Endothelial cell of umbilical vein (primary cell): ENCODE data around the gene GPX5. TPM values are rescaled to one million over a fixed set of nuclear protein-coding genes. Genes with fewer than 3 reads are reported as not detected.

ENCODE experiments used
- BruUV-seq: library from RNA; stranded (reverse); fragments of 400-500 nt; replicated peaks from 2 replicates; lab custom pipeline; 2021; lab: Mats Ljungman, UMichigan
- CTCF ChIA-PET: fragments of 300-600, 350-600 bp; sonication (Branson Sonifier 250); formaldehyde crosslinking; loops from one replicate; lab custom pipeline; 2021; ENCODE audit warnings: antibody characterized with exemption, inconsistent platforms; lab: Charles Lee
- POLR2A ChIA-PET: fragments of 300-600, 350-600 bp; sonication (Branson Sonifier 250); formaldehyde crosslinking; loops from one replicate; lab custom pipeline; 2021; ENCODE audit warnings: antibody characterized with exemption, inconsistent platforms; lab: Charles Lee
- DNase-seq: peaks from one replicate; pipeline ENCODE4 v3.0.0-alpha.2; 2011; ENCODE audit warnings: low read depth, low spot score
- FAIRE-seq: peaks from 2 replicates; lab custom pipeline; 2011; peaks lifted over from hg19 to GRCh38; lab: Jason Lieb, UNC
- H2AFZ ChIP-seq: 2 replicates; pipeline ENCODE4 v1.6.0; 2012; ENCODE audit warnings: low read depth, low read length, control low read depth, inconsistent platforms
- H3K27ac ChIP-seq: 2 replicates; pipeline ENCODE4 v1.5.1; 2011; ENCODE audit warnings: low read depth, mild to moderate bottlenecking, control low read depth, low read length, moderate library complexity; ENCODE audit not compliant: insufficient read depth
- H3K27me3 ChIP-seq, 2 experiments: 2 replicates each; pipeline versions ENCODE4 v1.6.0 to v1.6.1; 2011; ENCODE audit warnings: low read length in 2 of 2, mixed read lengths in 1 of 2; ENCODE audit not compliant: control insufficient read depth in 2 of 2, insufficient read depth in 2 of 2
- H3K36me3 ChIP-seq, 2 experiments: 2 replicates in 1 of 2; 3 replicates in 1 of 2; pipeline ENCODE4 v1.5.1; 2011; ENCODE audit warnings: low read length in 2 of 2, mild to moderate bottlenecking in 1 of 2, moderate library complexity in 1 of 2; ENCODE audit not compliant: control insufficient read depth in 2 of 2, insufficient read depth in 2 of 2; ENCODE audit errors: extremely low read depth in 1 of 2
- H3K4me1 ChIP-seq: 3 replicates; pipeline ENCODE4 v1.5.1; 2011; ENCODE audit warnings: mild to moderate bottlenecking, low read length; ENCODE audit not compliant: control insufficient read depth, insufficient read depth; ENCODE audit errors: extremely low read depth
- H3K4me2 ChIP-seq: 2 replicates; pipeline ENCODE4 v1.6.1; 2011; ENCODE audit warnings: low read length, control low read depth, mixed read lengths; ENCODE audit not compliant: insufficient read depth
- H3K4me3 ChIP-seq, 3 experiments: fragments of 200-600 bp in 1 of 3; sonication (generic), shearing (Covaris generic) in 1 of 3; replicated peaks in 1 of 3; 2 replicates each; pipeline ENCODE4 v1.5.1; 2011 to 2016; ENCODE audit warnings: control low read depth in 3 of 3, low read length in 3 of 3, mild to moderate bottlenecking in 2 of 3, inconsistent platforms in 1 of 3, low read depth in 1 of 3, moderate library complexity in 1 of 3; ENCODE audit not compliant: insufficient read depth in 1 of 3
- H3K79me2 ChIP-seq: 2 replicates; pipeline ENCODE4 v1.6.0; 2012; ENCODE audit warnings: low read length, inconsistent platforms; ENCODE audit not compliant: control insufficient read depth, insufficient read depth
- H3K9ac ChIP-seq: replicated peaks from 2 replicates; pipeline ENCODE3; 2011; ENCODE audit warnings: low read length, control low read depth; ENCODE audit not compliant: insufficient read depth; ENCODE audit errors: extremely low read depth
- H3K9me1 ChIP-seq: replicated peaks from 3 replicates; pipeline ENCODE4 v1.6.0; 2011; ENCODE audit warnings: mild to moderate bottlenecking, low read length; ENCODE audit not compliant: control insufficient read depth, insufficient read depth; ENCODE audit errors: extremely low read depth
- H3K9me3 ChIP-seq: replicated peaks from 2 replicates; pipeline ENCODE4 v1.5.1; 2012; ENCODE audit warnings: low read length, inconsistent platforms; ENCODE audit not compliant: control insufficient read depth, insufficient read depth
- H4K20me1 ChIP-seq: replicated peaks from 2 replicates; pipeline ENCODE3; 2011; ENCODE audit warnings: mild to moderate bottlenecking, low read length; ENCODE audit not compliant: control insufficient read depth, insufficient read depth; ENCODE audit errors: extremely low read depth
- EZH2 ChIP-seq: IDR thresholded peaks from 2 replicates; pipeline ENCODE4 v1.6.1; 2012; ENCODE audit warnings: borderline replicate concordance, low read depth, mild to moderate bottlenecking, moderate library complexity, low read length, inconsistent platforms; ENCODE audit not compliant: severe bottlenecking
- FOS ChIP-seq: IDR thresholded peaks from 2 replicates; pipeline ENCODE4 v1.6.1; 2011; ENCODE audit warnings: mild to moderate bottlenecking, low read length, moderate library complexity, borderline replicate concordance; ENCODE audit not compliant: insufficient read depth
- GATA2 ChIP-seq: IDR thresholded peaks from 2 replicates; pipeline ENCODE4 v1.7.0; 2011; ENCODE audit warnings: low read depth, mild to moderate bottlenecking, moderate library complexity, mixed read lengths, low read length; ENCODE audit not compliant: insufficient read length, insufficient read depth
- JUN ChIP-seq: IDR thresholded peaks from 2 replicates; pipeline ENCODE4 v1.6.1; 2011; ENCODE audit warnings: borderline replicate concordance, low read depth; ENCODE audit not compliant: insufficient read length, insufficient read depth
- MYC ChIP-seq: IDR thresholded peaks from one replicate; pipeline ENCODE4 v1.6.1; 2011; ENCODE audit warnings: mild to moderate bottlenecking, low read depth, low read length
- POLR2A ChIP-seq: IDR thresholded peaks from 2 replicates; pipeline ENCODE4 v1.6.1; 2012; ENCODE audit warnings: low read depth, mild to moderate bottlenecking, control low read depth, low read length
- POLR2AphosphoS5 ChIP-seq: IDR thresholded peaks from 2 replicates; pipeline ENCODE4 v1.6.1; 2012; ENCODE audit warnings: low read depth, mild to moderate bottlenecking, control low read depth, low read length, moderate library complexity; ENCODE audit not compliant: insufficient read depth
- dilution Hi-C: fragments of 300-500 bp; cut with MboI; formaldehyde crosslinking; loops from one replicate; pipeline ENCODE4 v1.15.0; 2019; ENCODE audit warnings: low sequenced_read_pairs; ENCODE audit not compliant: extremely low pct_ligation_motif_present
- intact Hi-C: fragments of 100-400 bp; cut with micrococcal nuclease; formaldehyde crosslinking; loops from one replicate; pipeline ENCODE4 v1.10.0; 2022
- polyA plus RNA-seq, 4 experiments: library from polyadenylated mRNA; depleted of rRNA in 3 of 4; stranded (reverse) in 3 of 4; unstranded in 1 of 4; fragments of >200 nt; gene quantifications; 2 replicates each; pipeline versions ENCODE4 v1.2.1 to v1.2.3, GENCODE V29; 2011 to 2012; ENCODE audit warnings: missing spikeins in 1 of 4
- total RNA-seq: library from RNA; stranded (reverse); gene quantifications from 2 replicates; pipeline ENCODE4 v1.2.3, GENCODE V29; 2021
- TF ChIP-seq, protein P1 (sequence below), 2 donors: IDR thresholded peaks; 1 replicate in 1 of 2; 2 replicates in 1 of 2; pipeline ENCODE4 v1.5.1; 2011; ENCODE audit warnings: low read length in 2 of 2, mild to moderate bottlenecking in 2 of 2, moderate library complexity in 2 of 2, control low read depth in 1 of 2, inconsistent platforms in 1 of 2, low read depth in 1 of 2; ENCODE audit not compliant: insufficient read depth in 1 of 2; ENCODE audit errors: extremely low read depth in 1 of 2
- TF ChIP-seq, protein P2 (sequence below): IDR thresholded peaks from 2 replicates; pipeline ENCODE4 v1.6.1; 2011; ENCODE audit not compliant: insufficient read depth, insufficient read length

Gene GPX5
- total and polyA plus RNA-seq, 2 donors (not counting 3 experiments of a cell fraction or from before 2014, with no cell fraction given), result not detected

DNA sequence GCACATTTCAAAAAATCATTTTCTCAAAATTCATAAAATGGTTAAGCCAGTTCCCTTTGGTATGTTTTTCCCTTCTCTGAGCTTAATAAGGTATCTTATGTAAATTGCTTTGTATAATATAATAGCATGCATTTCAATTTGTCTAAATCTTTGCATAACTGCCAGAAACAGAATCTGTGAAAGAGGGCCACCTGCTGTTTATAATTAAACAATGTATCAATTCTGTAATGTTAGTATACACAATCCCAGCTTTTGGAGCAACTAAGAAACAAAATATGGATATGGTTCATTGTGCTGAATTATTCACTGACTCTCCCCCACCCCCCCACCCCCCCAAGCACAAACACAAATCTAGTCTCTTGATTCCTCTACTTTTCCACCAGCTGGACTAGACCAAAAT, 54.8 kb downstream of the GPX5 start:
- no peak overlapping the region for H3K27ac ChIP-seq
- no peak for FAIRE-seq

More for the DNA sequence above, 54.8 kb downstream of the GPX5 start:
- Histone ChIP-seq H4K20me1 (no peaks in the 10 kb centered on the region), H3K4me1 (no peaks in the 10 kb centered on the region), H3K9me3 (no peaks in the 10 kb centered on the region), H3K27me3 (peaks cover 0 to 5% of the 10 kb centered on the region in 2 experiments), H3K79me2 (no peaks in the 10 kb centered on the region), H3K9ac (no peak overlapping the region), H2AFZ (no peak overlapping the region), H3K4me3 (no peak overlapping the region), H3K9me1 (no peaks in the 10 kb centered on the region), H3K4me2 (no peak overlapping the region), H3K36me3 (no peaks in the 10 kb centered on the region)
- POLR2A ChIA-PET, result no interaction called here
- CTCF ChIA-PET, result interaction anchor here (0.9 to 2.7 kb wide), 6 partner anchors 8 to 443 kb away, joined by 3 to 15 read pairs (median 4); no protein-coding TSS in a partner anchor
- dilution Hi-C loops, result no loop called here
- intact Hi-C loops, result loop anchor here (1.0 to 10.0 kb wide), 3 partner anchors 84 to 676 kb away; no protein-coding TSS in a partner anchor
- no TSS peak for BruUV-seq
- DNase-seq, result no peak
- TF ChIP-seq, protein P1, sequence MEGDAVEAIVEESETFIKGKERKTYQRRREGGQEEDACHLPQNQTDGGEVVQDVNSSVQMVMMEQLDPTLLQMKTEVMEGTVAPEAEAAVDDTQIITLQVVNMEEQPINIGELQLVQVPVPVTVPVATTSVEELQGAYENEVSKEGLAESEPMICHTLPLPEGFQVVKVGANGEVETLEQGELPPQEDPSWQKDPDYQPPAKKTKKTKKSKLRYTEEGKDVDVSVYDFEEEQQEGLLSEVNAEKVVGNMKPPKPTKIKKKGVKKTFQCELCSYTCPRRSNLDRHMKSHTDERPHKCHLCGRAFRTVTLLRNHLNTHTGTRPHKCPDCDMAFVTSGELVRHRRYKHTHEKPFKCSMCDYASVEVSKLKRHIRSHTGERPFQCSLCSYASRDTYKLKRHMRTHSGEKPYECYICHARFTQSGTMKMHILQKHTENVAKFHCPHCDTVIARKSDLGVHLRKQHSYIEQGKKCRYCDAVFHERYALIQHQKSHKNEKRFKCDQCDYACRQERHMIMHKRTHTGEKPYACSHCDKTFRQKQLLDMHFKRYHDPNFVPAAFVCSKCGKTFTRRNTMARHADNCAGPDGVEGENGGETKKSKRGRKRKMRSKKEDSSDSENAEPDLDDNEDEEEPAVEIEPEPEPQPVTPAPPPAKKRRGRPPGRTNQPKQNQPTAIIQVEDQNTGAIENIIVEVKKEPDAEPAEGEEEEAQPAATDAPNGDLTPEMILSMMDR (IDR thresholded peaks at IDR 0.05; ENCODE audit: extremely low read depth in 1 of 2, insufficient read depth in 1 of 2, low read depth in 1 of 2, low read length in 2 of 2), result no peak
- TF ChIP-seq MYC, result no peak
- TF ChIP-seq, protein P2, sequence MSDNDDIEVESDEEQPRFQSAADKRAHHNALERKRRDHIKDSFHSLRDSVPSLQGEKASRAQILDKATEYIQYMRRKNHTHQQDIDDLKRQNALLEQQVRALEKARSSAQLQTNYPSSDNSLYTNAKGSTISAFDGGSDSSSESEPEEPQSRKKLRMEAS, result no peak
- TF ChIP-seq GATA2, result no peak
- no peak for TF ChIP-seq FOS
- TF ChIP-seq EZH2, result no peak
- TF ChIP-seq JUN, result no peak
- no peak for TF ChIP-seq POLR2AphosphoS5
- no peak for TF ChIP-seq POLR2A
